ENCODE results near the gene PCMTD2. TPM values are rescaled to one million over a fixed set of nuclear protein-coding genes. Genes with fewer than 3 reads are reported as not detected.

Gene PCMTD2
- total and polyA plus RNA-seq, 2 experiments from 2014 or later, result 33.8 to 76.1 TPM

DNA sequence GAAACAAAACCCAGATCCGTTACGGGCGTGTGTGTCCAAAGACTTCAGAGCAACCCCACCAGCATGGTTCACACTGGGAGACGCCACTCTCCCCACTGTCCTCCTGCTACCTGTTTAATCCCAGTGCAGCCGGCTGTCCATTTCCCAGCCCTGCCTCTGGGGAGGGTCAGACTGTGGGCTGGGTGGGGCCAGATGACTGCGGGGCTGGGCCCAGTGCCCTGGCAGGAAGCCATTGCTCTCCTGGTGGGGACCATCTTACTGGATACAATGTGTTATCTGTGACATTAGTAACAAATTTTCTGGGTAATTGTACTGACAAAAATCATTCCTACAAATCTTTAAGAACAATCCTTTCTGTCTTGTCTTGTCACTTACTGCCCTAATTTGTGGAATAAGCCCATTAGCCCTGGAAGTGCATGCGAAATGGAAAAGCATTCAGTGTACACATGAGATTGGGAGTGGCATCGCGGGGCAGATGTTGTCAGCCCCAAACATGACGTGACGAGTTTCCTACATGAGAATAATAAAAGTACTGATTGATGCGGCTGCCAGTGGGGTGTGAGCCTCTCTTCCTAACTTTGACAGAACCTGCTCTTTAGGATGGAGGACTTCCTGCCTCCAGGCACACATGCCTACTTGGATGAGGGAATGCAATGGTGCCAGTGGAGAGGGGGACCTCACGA is 37.9 kb upstream of the PCMTD2 start:
- TF ChIP-seq CREB1 (CRISPR knock-in tag; IDR thresholded peaks at IDR 0.05; ENCODE audit: low read depth), result no peak
- no peak for TF ChIP-seq NANOG (IDR thresholded peaks at IDR 0.05; ENCODE audit: borderline replicate concordance)
- TF ChIP-seq, protein P1, sequence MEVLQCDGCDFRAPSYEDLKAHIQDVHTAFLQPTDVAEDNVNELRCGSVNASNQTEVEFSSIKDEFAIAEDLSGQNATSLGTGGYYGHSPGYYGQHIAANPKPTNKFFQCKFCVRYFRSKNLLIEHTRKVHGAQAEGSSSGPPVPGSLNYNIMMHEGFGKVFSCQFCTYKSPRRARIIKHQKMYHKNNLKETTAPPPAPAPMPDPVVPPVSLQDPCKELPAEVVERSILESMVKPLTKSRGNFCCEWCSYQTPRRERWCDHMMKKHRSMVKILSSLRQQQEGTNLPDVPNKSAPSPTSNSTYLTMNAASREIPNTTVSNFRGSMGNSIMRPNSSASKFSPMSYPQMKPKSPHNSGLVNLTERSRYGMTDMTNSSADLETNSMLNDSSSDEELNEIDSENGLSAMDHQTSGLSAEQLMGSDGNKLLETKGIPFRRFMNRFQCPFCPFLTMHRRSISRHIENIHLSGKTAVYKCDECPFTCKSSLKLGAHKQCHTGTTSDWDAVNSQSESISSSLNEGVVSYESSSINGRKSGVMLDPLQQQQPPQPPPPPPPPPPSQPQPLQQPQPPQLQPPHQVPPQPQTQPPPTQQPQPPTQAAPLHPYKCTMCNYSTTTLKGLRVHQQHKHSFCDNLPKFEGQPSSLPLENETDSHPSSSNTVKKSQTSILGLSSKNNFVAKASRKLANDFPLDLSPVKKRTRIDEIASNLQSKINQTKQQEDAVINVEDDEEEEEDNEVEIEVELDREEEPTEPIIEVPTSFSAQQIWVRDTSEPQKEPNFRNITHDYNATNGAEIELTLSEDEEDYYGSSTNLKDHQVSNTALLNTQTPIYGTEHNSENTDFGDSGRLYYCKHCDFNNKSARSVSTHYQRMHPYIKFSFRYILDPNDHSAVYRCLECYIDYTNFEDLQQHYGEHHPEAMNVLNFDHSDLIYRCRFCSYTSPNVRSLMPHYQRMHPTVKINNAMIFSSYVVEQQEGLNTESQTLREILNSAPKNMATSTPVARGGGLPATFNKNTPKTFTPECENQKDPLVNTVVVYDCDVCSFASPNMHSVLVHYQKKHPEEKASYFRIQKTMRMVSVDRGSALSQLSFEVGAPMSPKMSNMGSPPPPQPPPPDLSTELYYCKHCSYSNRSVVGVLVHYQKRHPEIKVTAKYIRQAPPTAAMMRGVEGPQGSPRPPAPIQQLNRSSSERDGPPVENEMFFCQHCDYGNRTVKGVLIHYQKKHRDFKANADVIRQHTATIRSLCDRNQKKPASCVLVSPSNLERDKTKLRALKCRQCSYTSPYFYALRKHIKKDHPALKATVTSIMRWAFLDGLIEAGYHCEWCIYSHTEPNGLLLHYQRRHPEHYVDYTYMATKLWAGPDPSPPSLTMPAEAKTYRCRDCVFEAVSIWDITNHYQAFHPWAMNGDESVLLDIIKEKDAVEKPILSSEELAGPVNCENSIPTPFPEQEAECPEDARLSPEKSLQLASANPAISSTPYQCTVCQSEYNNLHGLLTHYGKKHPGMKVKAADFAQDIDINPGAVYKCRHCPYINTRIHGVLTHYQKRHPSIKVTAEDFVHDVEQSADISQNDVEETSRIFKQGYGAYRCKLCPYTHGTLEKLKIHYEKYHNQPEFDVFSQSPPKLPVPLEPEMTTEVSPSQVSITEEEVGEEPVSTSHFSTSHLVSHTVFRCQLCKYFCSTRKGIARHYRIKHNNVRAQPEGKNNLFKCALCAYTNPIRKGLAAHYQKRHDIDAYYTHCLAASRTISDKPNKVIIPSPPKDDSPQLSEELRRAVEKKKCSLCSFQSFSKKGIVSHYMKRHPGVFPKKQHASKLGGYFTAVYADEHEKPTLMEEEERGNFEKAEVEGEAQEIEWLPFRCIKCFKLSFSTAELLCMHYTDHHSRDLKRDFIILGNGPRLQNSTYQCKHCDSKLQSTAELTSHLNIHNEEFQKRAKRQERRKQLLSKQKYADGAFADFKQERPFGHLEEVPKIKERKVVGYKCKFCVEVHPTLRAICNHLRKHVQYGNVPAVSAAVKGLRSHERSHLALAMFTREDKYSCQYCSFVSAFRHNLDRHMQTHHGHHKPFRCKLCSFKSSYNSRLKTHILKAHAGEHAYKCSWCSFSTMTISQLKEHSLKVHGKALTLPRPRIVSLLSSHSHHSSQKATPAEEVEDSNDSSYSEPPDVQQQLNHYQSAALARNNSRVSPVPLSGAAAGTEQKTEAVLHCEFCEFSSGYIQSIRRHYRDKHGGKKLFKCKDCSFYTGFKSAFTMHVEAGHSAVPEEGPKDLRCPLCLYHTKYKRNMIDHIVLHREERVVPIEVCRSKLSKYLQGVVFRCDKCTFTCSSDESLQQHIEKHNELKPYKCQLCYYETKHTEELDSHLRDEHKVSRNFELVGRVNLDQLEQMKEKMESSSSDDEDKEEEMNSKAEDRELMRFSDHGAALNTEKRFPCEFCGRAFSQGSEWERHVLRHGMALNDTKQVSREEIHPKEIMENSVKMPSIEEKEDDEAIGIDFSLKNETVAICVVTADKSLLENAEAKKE (CRISPR knock-in tag; IDR thresholded peaks at IDR 0.05), result no peak
- TF ChIP-seq EZH2phosphoT487 (IDR thresholded peaks at IDR 0.05; ENCODE audit: unreplicated experiment), result no peak
- TF ChIP-seq, protein P2, sequence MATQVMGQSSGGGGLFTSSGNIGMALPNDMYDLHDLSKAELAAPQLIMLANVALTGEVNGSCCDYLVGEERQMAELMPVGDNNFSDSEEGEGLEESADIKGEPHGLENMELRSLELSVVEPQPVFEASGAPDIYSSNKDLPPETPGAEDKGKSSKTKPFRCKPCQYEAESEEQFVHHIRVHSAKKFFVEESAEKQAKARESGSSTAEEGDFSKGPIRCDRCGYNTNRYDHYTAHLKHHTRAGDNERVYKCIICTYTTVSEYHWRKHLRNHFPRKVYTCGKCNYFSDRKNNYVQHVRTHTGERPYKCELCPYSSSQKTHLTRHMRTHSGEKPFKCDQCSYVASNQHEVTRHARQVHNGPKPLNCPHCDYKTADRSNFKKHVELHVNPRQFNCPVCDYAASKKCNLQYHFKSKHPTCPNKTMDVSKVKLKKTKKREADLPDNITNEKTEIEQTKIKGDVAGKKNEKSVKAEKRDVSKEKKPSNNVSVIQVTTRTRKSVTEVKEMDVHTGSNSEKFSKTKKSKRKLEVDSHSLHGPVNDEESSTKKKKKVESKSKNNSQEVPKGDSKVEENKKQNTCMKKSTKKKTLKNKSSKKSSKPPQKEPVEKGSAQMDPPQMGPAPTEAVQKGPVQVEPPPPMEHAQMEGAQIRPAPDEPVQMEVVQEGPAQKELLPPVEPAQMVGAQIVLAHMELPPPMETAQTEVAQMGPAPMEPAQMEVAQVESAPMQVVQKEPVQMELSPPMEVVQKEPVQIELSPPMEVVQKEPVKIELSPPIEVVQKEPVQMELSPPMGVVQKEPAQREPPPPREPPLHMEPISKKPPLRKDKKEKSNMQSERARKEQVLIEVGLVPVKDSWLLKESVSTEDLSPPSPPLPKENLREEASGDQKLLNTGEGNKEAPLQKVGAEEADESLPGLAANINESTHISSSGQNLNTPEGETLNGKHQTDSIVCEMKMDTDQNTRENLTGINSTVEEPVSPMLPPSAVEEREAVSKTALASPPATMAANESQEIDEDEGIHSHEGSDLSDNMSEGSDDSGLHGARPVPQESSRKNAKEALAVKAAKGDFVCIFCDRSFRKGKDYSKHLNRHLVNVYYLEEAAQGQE (IDR thresholded peaks at IDR 0.05; ENCODE audit: unreplicated experiment), result no peak
- TF ChIP-seq STAT1 (IDR thresholded peaks at IDR 0.05; ENCODE audit: unreplicated experiment), result no peak
- TF ChIP-seq, protein P3, sequence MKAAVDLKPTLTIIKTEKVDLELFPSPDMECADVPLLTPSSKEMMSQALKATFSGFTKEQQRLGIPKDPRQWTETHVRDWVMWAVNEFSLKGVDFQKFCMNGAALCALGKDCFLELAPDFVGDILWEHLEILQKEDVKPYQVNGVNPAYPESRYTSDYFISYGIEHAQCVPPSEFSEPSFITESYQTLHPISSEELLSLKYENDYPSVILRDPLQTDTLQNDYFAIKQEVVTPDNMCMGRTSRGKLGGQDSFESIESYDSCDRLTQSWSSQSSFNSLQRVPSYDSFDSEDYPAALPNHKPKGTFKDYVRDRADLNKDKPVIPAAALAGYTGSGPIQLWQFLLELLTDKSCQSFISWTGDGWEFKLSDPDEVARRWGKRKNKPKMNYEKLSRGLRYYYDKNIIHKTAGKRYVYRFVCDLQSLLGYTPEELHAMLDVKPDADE (IDR thresholded peaks at IDR 0.05), result no peak
- TF ChIP-seq POLR2AphosphoS5 (IDR thresholded peaks at IDR 0.05; ENCODE audit: low read depth), result no peak
- no peak for TF ChIP-seq ZNF114 (CRISPR knock-in tag; IDR thresholded peaks at IDR 0.05)
- no peak for TF ChIP-seq JUNB (IDR thresholded peaks at IDR 0.05; ENCODE audit: unreplicated experiment)
- TF ChIP-seq, protein P4, sequence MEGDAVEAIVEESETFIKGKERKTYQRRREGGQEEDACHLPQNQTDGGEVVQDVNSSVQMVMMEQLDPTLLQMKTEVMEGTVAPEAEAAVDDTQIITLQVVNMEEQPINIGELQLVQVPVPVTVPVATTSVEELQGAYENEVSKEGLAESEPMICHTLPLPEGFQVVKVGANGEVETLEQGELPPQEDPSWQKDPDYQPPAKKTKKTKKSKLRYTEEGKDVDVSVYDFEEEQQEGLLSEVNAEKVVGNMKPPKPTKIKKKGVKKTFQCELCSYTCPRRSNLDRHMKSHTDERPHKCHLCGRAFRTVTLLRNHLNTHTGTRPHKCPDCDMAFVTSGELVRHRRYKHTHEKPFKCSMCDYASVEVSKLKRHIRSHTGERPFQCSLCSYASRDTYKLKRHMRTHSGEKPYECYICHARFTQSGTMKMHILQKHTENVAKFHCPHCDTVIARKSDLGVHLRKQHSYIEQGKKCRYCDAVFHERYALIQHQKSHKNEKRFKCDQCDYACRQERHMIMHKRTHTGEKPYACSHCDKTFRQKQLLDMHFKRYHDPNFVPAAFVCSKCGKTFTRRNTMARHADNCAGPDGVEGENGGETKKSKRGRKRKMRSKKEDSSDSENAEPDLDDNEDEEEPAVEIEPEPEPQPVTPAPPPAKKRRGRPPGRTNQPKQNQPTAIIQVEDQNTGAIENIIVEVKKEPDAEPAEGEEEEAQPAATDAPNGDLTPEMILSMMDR (conservative IDR thresholded peaks at IDR 0.05; ENCODE audit: low read depth in 2 of 2), result no peak
- no peak for TF ChIP-seq ZNF331 (CRISPR knock-in tag; IDR thresholded peaks at IDR 0.05; ENCODE audit: low read depth)
- TF ChIP-seq EZH2 (IDR thresholded peaks at IDR 0.05; ENCODE audit: low read depth, unreplicated experiment), result no peak
- Mint-ChIP-seq H3K27ac (no peak overlapping the region), H3K4me3 (no peak overlapping the region), H3K4me1 (peaks cover 7% of the 10 kb centered on the region; the same call in 2 of the 3 replicates), H3K9me3 (no peaks in the 10 kb centered on the region), H3K27me3 (ENCODE audit: insufficient read depth, low read depth, poor library complexity) (no peaks in the 10 kb centered on the region), H3K36me3 (ENCODE audit: low read depth) (no peaks in the 10 kb centered on the region)
- no peaks in the 10 kb centered on the region for H3K4me1 ChIP-seq (ENCODE audit: insufficient read depth)
- no peak for DNase-seq (ENCODE audit: low spot score)
- no peak overlapping the region for H2AFZ ChIP-seq
- no peaks in the 10 kb centered on the region for H3K36me3 ChIP-seq (ENCODE audit: insufficient read depth)
- no peak for ATAC-seq
- no peak overlapping the region for H3K4me2 ChIP-seq
- H3F3A ChIP-seq (replicated peaks; ENCODE audit: low read depth), result no peaks in the 10 kb centered on the region
- no peaks in the 10 kb centered on the region for H3K27me3 ChIP-seq (ENCODE audit: insufficient read depth)
- no peaks in the 10 kb centered on the region for H3K9me2 ChIP-seq (ENCODE audit: insufficient read depth)
- no peak overlapping the region for H3K4me3 ChIP-seq
- H3K27ac ChIP-seq (ENCODE audit: low read depth), result no peak overlapping the region
- H4K20me1 ChIP-seq (replicated peaks; ENCODE audit: insufficient read depth), result no peaks in the 10 kb centered on the region
- H3K79me2 ChIP-seq (replicated peaks; ENCODE audit: insufficient read depth), result no peaks in the 10 kb centered on the region
